KMS-11 (cell line): ENCODE measurements around the gene HDDC3.

Source experiments
- H2AFZ ChIP-seq: fragments of 200-600 bp; sonication (generic); 2 replicates; pipeline ENCODE4 v1.6.1; 2016; ENCODE audit warnings: antibody characterized with exemption, mixed run types, low read depth
- H3K27ac ChIP-seq: fragments of 200-600 bp; sonication (generic); 2 replicates; pipeline ENCODE4 v1.6.1; 2016; ENCODE audit warnings: mild to moderate bottlenecking, mixed run types
- H3K27me3 ChIP-seq: fragments of 200-600 bp; sonication (generic); 2 replicates; pipeline ENCODE4 v1.6.1; 2017; ENCODE audit warnings: mild to moderate bottlenecking, low read depth, mixed run types, moderate library complexity; ENCODE audit not compliant: insufficient read depth
- H3K36me3 ChIP-seq: fragments of 200-600 bp; sonication (generic); 2 replicates; pipeline ENCODE4 v1.6.1; 2017; ENCODE audit warnings: mild to moderate bottlenecking, mixed run types; ENCODE audit not compliant: insufficient read depth
- H3K4me1 ChIP-seq: fragments of 200-600 bp; sonication (generic); 2 replicates; pipeline ENCODE4 v1.6.1; 2016; ENCODE audit warnings: mild to moderate bottlenecking, low read depth, mixed run types; ENCODE audit not compliant: poor library complexity, severe bottlenecking
- H3K4me2 ChIP-seq: fragments of 200-600 bp; sonication (generic); 2 replicates; pipeline ENCODE4 v1.7.0; 2016; ENCODE audit warnings: mild to moderate bottlenecking, mixed run types
- H3K4me3 ChIP-seq: fragments of 200-600 bp; sonication (generic); IDR thresholded peaks from 2 replicates; pipeline ENCODE4 v1.6.1; 2017; ENCODE audit warnings: low read depth, low read length, mixed read lengths; ENCODE audit not compliant: insufficient read depth
- H3K79me2 ChIP-seq: fragments of 200-600 bp; sonication (generic); 2 replicates; pipeline ENCODE4 v1.6.1; 2016; ENCODE audit warnings: low read depth, mixed run types; ENCODE audit not compliant: insufficient read depth
- H3K9ac ChIP-seq: fragments of 200-600 bp; sonication (generic); 2 replicates; pipeline ENCODE4 v1.6.1; 2016; ENCODE audit warnings: mild to moderate bottlenecking, mixed run types
- H4K20me1 ChIP-seq: fragments of 200-600 bp; sonication (generic); 2 replicates; pipeline ENCODE4 v1.6.1; 2016; ENCODE audit warnings: mild to moderate bottlenecking, mixed run types; ENCODE audit not compliant: insufficient read depth
- CTCF ChIP-seq: fragments of 200-600 bp; sonication (generic); conservative IDR thresholded peaks from 2 replicates; pipeline ENCODE4 v1.6.1; 2017; ENCODE audit warnings: low read depth, mild to moderate bottlenecking, antibody characterized with exemption, low read length, moderate library complexity, mixed read lengths

The HDDC3 gene

GRCh38 chr15:90889736-90890456 lies 42.5 kb downstream of the HDDC3 start:
- H3K27me3 ChIP-seq: no peaks in the 10 kb centered on the region
- no peak overlapping the region for H3K4me3 ChIP-seq
- no peak for TF ChIP-seq CTCF
- no peaks in the 10 kb centered on the region for H3K36me3 ChIP-seq
- H3K4me2 ChIP-seq: no peak overlapping the region
- no peak overlapping the region for H3K9ac ChIP-seq
- H3K27ac ChIP-seq: no peak overlapping the region
- no peaks in the 10 kb centered on the region for H4K20me1 ChIP-seq
- H2AFZ ChIP-seq: no peak overlapping the region
- peaks cover 10% of the 10 kb centered on the region for H3K4me1 ChIP-seq
- H3K79me2 ChIP-seq: no peaks in the 10 kb centered on the region

GRCh38 chr15:90889313-90889730 lies 43.0 kb downstream of the HDDC3 start:
- no peak for TF ChIP-seq CTCF

GRCh38 chr15:90887037-90887481 lies 45.3 kb downstream of the HDDC3 start:
- no peaks in the 10 kb centered on the region for H3K36me3 ChIP-seq
- no peak for TF ChIP-seq CTCF
- H2AFZ ChIP-seq: no peak overlapping the region
- H3K27ac ChIP-seq: no peak overlapping the region
- peaks cover 10% of the 10 kb centered on the region for H3K4me1 ChIP-seq
- no peak overlapping the region for H3K9ac ChIP-seq
- no peak overlapping the region for H3K4me2 ChIP-seq
- no peaks in the 10 kb centered on the region for H3K79me2 ChIP-seq
- H4K20me1 ChIP-seq: no peaks in the 10 kb centered on the region
- no peaks in the 10 kb centered on the region for H3K27me3 ChIP-seq
- H3K4me3 ChIP-seq: no peak overlapping the region

More at GRCh38 chr15:90889313-90889730, 43.0 kb downstream of the HDDC3 start:
- no peak overlapping the region for H3K4me2 ChIP-seq
- H3K4me3 ChIP-seq: no peak overlapping the region
- no peak overlapping the region for H3K27ac ChIP-seq
- peaks cover 10% of the 10 kb centered on the region for H3K4me1 ChIP-seq
- no peaks in the 10 kb centered on the region for H3K36me3 ChIP-seq
- no peaks in the 10 kb centered on the region for H4K20me1 ChIP-seq
- H2AFZ ChIP-seq: no peak overlapping the region
- no peak overlapping the region for H3K9ac ChIP-seq
- no peaks in the 10 kb centered on the region for H3K79me2 ChIP-seq
- H3K27me3 ChIP-seq: no peaks in the 10 kb centered on the region

GRCh38 chr15:90886291-90886614 lies 46.1 kb downstream of the HDDC3 start:
- Histone ChIP-seq H3K4me2 (no peak overlapping the region), H3K27ac (no peak overlapping the region), H3K4me3 (no peak overlapping the region), H3K79me2 (no peaks in the 10 kb centered on the region), H3K36me3 (no peaks in the 10 kb centered on the region), H3K27me3 (no peaks in the 10 kb centered on the region), H2AFZ (no peak overlapping the region), H3K4me1 (peaks cover 10% of the 10 kb centered on the region), H3K9ac (no peak overlapping the region), H4K20me1 (no peaks in the 10 kb centered on the region)
- TF ChIP-seq CTCF: peak; percentile 43
